Heart right ventricle (tissue), 16 donors: ENCODE measurements around the gene KRT71. TPM values are rescaled to one million over a fixed set of nuclear protein-coding genes. Genes with fewer than 3 reads are reported as not detected.

Experiments
- ATAC-seq, 8 donors: fragments of 200-7000 bp; cut with Tn5 transposase; one replicate each; pipeline ENCODE4 v1.9.1; 2020; ENCODE audit warnings: mild to moderate bottlenecking in 8 of 8, moderate library complexity in 8 of 8, moderate number of reproducible peaks in 1 of 8
- DNase-seq, 2 donors: peaks; one replicate each; pipeline ENCODE4 v3.0.0-alpha.2; 2020
- H3K27ac ChIP-seq, 10 donors: fragments of 200-600 bp; sonication (generic) in 2 of 10; one replicate each; pipeline versions ENCODE4 v1.5.0 to v1.8.0; 2020 to 2022; ENCODE audit warnings: mild to moderate bottlenecking in 3 of 10
- H3K27me3 ChIP-seq, 7 donors: fragments of 200-600 bp; one replicate each; pipeline ENCODE4 v1.8.0; 2021 to 2022; ENCODE audit warnings: mild to moderate bottlenecking in 2 of 7
- H3K36me3 ChIP-seq, 9 donors: fragments of 200-600 bp; sonication (generic) in 1 of 9; one replicate each; pipeline versions ENCODE4 v1.5.0 to v1.8.0; 2020 to 2022; ENCODE audit warnings: mild to moderate bottlenecking in 2 of 9
- H3K4me1 ChIP-seq, 9 donors: fragments of 200-600 bp; sonication (generic) in 1 of 9; one replicate each; pipeline versions ENCODE4 v1.5.0 to v1.8.0; 2020 to 2022; ENCODE audit warnings: mild to moderate bottlenecking in 4 of 9
- H3K4me3 ChIP-seq, 10 donors: fragments of 200-600 bp; sonication (generic) in 2 of 10; one replicate each; pipeline versions ENCODE4 v1.5.0 to v1.8.0; 2020 to 2022; ENCODE audit warnings: mild to moderate bottlenecking in 7 of 10, moderate library complexity in 2 of 10
- H3K9me3 ChIP-seq, 11 donors: fragments of 200-600 bp in 10 of 11; sonication (generic) in 2 of 11; one replicate each; pipeline versions ENCODE4 v1.5.0 to v1.8.0; 2013 to 2022; ENCODE audit warnings: mild to moderate bottlenecking in 2 of 11, control low read depth in 1 of 11, moderate library complexity in 1 of 11
- CTCF ChIP-seq, 9 donors: fragments of 200-600 bp; sonication (generic) in 2 of 9; IDR thresholded peaks; one replicate each; pipeline versions ENCODE4 v1.5.0 to v1.8.0; 2021 to 2022; ENCODE audit warnings: antibody characterized with exemption in 9 of 9, mild to moderate bottlenecking in 5 of 9, moderate library complexity in 1 of 9
- WGBS, 2 donors: extraction: QIAGEN DNeasy Blood & Tissue Kit; methylation state at CpG; one replicate each; pipeline ENCODE4 v1.1.7; 2013; ENCODE audit warnings: inconsistent platforms in 1 of 2; 5-methylcytosine and 5-hydroxymethylcytosine counted together
- intact Hi-C, 10 donors: fragments of 100-400 bp; cut with DNase I; formaldehyde crosslinking; loops; one replicate each; pipeline versions ENCODE4 v1.11.1 to v1.14.2; 2022
- polyA plus RNA-seq, 2 donors: library from polyadenylated mRNA; stranded (reverse); fragments of 200-250 nt; gene quantifications; one replicate each; pipeline ENCODE4 v1.2.3, GENCODE V29; 2013
- total RNA-seq, 10 donors: library from RNA; stranded (reverse); fragmentation: NEBNext Ultra II Directional in 3 of 10; extraction: Animal tissue kit (Norgen Biotek cat#: 25700) in 3 of 10; gene quantifications; one replicate each; pipeline versions ENCODE4 v1.2.1 to v1.2.4, GENCODE V29; 2021 to 2023
- donor health status: Arrhythmogenic right ventricular cardiomyopathy.
- donor health status: ischemic (EF 13 %, LVEDD 7.1; RV severe dilation, severe dysfunction).
- donor health status: healthy with polysubstance abuse.
- donor health status: DM: no; HTN: yes; CAD: no.
- donor health status: DM: no; HTN: no; CAD: no.
- donor health status: ischemic (EF 25% LVEDD 6.9; RV normal size, moderate dysfunction).
- donor health status: ischemic (EF 25% LVEDD 5.7; RV mildly dilated, moderate dysfunction).
- donor health status: healthy.
- donor health status: DM: yes; HTN: yes; CAD: no.
- donor health status: Ischemic cardiomyopathy.
- donor health status: ischemic (EF 35%, LVEDD 5.7; RV mildly dilated, moderate dysfunction).
- donor health status: nonischemic (EF 11% LVEDD 7.7; RV severe dilation, severe dysfunction).
- donor health status: DM: yes; HTN: yes; CAD: no.
- donor health status: PGD.
- donor health status: ischemic (EF 29% LVEDD 5.4; RV normal size, mild dysfunction).
- donor health status: nonischemic (EF 23%, LVEDD 6.1; RV moderate dilation, normal function).

Gene KRT71
- total and polyA plus RNA-seq, 12 donors, result not detected

- Histone ChIP-seq H3K27ac (no peak overlapping the region), H3K4me3 (no peak overlapping the region), H3K9me3 (no peaks in the 10 kb centered on the region), H3K36me3 (no peaks in the 10 kb centered on the region), H3K27me3 (peaks cover 0 to 7% (median 0%) of the 10 kb centered on the region in 7 donors), H3K4me1 (no peaks in the 10 kb centered on the region)
- intact Hi-C loops, result no loop called here
- WGBS, 2 donors, result 54 to 58% methylated on average over 3 of the region's 3 CpGs
- DNase-seq (no peak), ATAC-seq (peak in 1 of 8 donors; percentile 41)
- no peak for TF ChIP-seq CTCF (IDR thresholded peaks at IDR 0.05)
These were observed 15.8 kb downstream of the KRT71 start for GRCh38 chr12:52537101-52537500.

GRCh38 chr12:52535574-52535973 lies 17.4 kb downstream of the KRT71 start:
- H3K4me3 ChIP-seq, result no peak overlapping the region
- no peak for TF ChIP-seq CTCF (IDR thresholded peaks at IDR 0.05)
- H3K27me3 ChIP-seq, result peaks cover 0 to 5% (median 0%) of the 10 kb centered on the region in 7 donors
- H3K9me3 ChIP-seq, result no peaks in the 10 kb centered on the region
- no peak overlapping the region for H3K27ac ChIP-seq
- peaks cover 0 to 4% (median 0%) of the 10 kb centered on the region in 9 donors for H3K4me1 ChIP-seq
- WGBS, 2 donors, result 2 to 71% methylated on average over 1 of the region's 1 CpG
- intact Hi-C loops, result no loop called here
- no peak for ATAC-seq
- no peaks in the 10 kb centered on the region for H3K36me3 ChIP-seq
- DNase-seq, result no peak

- Histone ChIP-seq H3K36me3 (no peaks in the 10 kb centered on the region), H3K4me3 (no peak overlapping the region), H3K27ac (no peak overlapping the region), H3K9me3 (no peaks in the 10 kb centered on the region), H3K27me3 (peaks cover 0 to 4% (median 0%) of the 10 kb centered on the region in 7 donors), H3K4me1 (peaks cover 0 to 4% (median 0%) of the 10 kb centered on the region in 9 donors)
- 76 to 92% methylated on average over 5 of the region's 5 CpGs for WGBS, 2 donors
- intact Hi-C loops, result no loop called here
- DNase-seq (no peak), ATAC-seq (no peak)
- no peak for TF ChIP-seq CTCF (IDR thresholded peaks at IDR 0.05)
These were observed 18.5 kb downstream of the KRT71 start for GRCh38 chr12:52534482-52534881.

GRCh38 chr12:52533686-52534470 lies 19.1 kb downstream of the KRT71 start:
- 81 to 87% methylated on average over 10 of the region's 10 CpGs for WGBS, 2 donors
- DNase-seq, result no peak
- Histone ChIP-seq H3K27ac (no peak overlapping the region), H3K36me3 (no peaks in the 10 kb centered on the region), H3K9me3 (no peaks in the 10 kb centered on the region), H3K27me3 (peaks cover 0 to 4% (median 0%) of the 10 kb centered on the region in 7 donors), H3K4me1 (peaks cover 0 to 4% (median 0%) of the 10 kb centered on the region in 9 donors), H3K4me3 (no peak overlapping the region)
- TF ChIP-seq CTCF (IDR thresholded peaks at IDR 0.05), result no peak
- ATAC-seq, result no peak
- intact Hi-C loops, result no loop called here
